BJ (cell line): Measurements from ENCODE around the gene HAUS6. TPM values are rescaled to one million over a fixed set of nuclear protein-coding genes. Genes with fewer than 3 reads are reported as not detected.

Experiments
- CTCF ChIA-PET: fragments of 350-600 bp; formaldehyde crosslinking; extraction: SDS; loops from one replicate; lab custom pipeline; 2021; ENCODE audit warnings: antibody characterized with exemption, inconsistent platforms; lab: Yijun Ruan, JAX
- POLR2A ChIA-PET: fragments of 300-600 bp; sonication (Branson Sonifier 250); formaldehyde crosslinking; extraction: SDS; loops from one replicate; lab custom pipeline; 2021; ENCODE audit warnings: antibody characterized with exemption; lab: Charles Lee
- DNase-seq: peaks from one replicate; pipeline ENCODE4 v3.0.0-alpha.2; 2011; ENCODE audit warnings: low read depth
- H3K27me3 ChIP-seq: 2 replicates; pipeline ENCODE4 v1.6.0; 2011; ENCODE audit warnings: low read length; ENCODE audit not compliant: control insufficient read depth, insufficient read depth
- H3K36me3 ChIP-seq: 2 replicates; pipeline ENCODE4 v1.5.1; 2011; ENCODE audit warnings: low read length; ENCODE audit not compliant: control insufficient read depth, insufficient read depth
- H3K4me3 ChIP-seq: 2 replicates; pipeline ENCODE4 v1.5.1; 2011; ENCODE audit warnings: low read depth, mild to moderate bottlenecking, control low read depth, low read length
- CTCF ChIP-seq: IDR thresholded peaks from 2 replicates; pipeline ENCODE4 v1.5.1; 2011; ENCODE audit warnings: low read depth, mild to moderate bottlenecking, control low read depth, inconsistent platforms, low read length, moderate library complexity; ENCODE audit not compliant: insufficient read depth
- polyA plus RNA-seq: library from polyadenylated mRNA; depleted of rRNA; stranded (reverse); fragments of >200 nt; gene quantifications from 2 replicates; pipeline ENCODE4 v1.2.3, GENCODE V29; 2011; rRNA removed
- small RNA-seq: library from RNA; depleted of rRNA; stranded (forward); fragments of <200 nt; gene quantifications from one replicate; pipeline ENCODE3, GENCODE V24; 2012; ENCODE audit warnings: low replicate concordance, low read depth; ENCODE audit not compliant: insufficient read length

The HAUS6 gene
- polyA plus RNA-seq, 1 experiment = 4.4 TPM

- TF ChIP-seq CTCF = no peak
- H3K27me3 ChIP-seq = no peaks in the 10 kb centered on the region
- no peak overlapping the region for H3K4me3 ChIP-seq
- no peak for DNase-seq
- H3K36me3 ChIP-seq = no peaks in the 10 kb centered on the region
- ChIA-PET CTCF (interaction anchor here (0.9 to 1.9 kb wide), 4 partner anchors 11 to 771 kb away, joined by 3 to 5 read pairs (median 4); no protein-coding TSS in a partner anchor), POLR2A (no interaction called here)
Measured at GRCh38 chr9:19009391-19009965, 93.2 kb downstream of the HAUS6 start.

Small RNAs within 50 kb of the gene (small RNA-seq; reads per million reads assigned to genes)
- gene RF00019 (not detected), gene RNU6-264P (not detected), gene SCARNA8 (3.4 reads per million, percentile 44 among the genes with 10 or more reads in this experiment)

Other genes starting within 250 kb of the HAUS6 start
- gene SAXO1, start 69.7 kb downstream of the HAUS6 start, polyA plus RNA-seq = not detected in 2 replicates
- gene RRAGA, start 53.5 kb downstream of the HAUS6 start, polyA plus RNA-seq = 161 and 167 TPM in 2 replicates
- 143 and 158 TPM in 2 replicates for gene PLIN2, start 24.6 kb upstream of the HAUS6 start, polyA plus RNA-seq
- 12.2 and 20.9 TPM in 2 replicates for gene DENND4C, start 127.8 kb upstream of the HAUS6 start, polyA plus RNA-seq